ENCODE measurements around the gene BBS1. TPM values are rescaled to one million over a fixed set of nuclear protein-coding genes. Genes with fewer than 3 reads are reported as not detected.
"Not testable (repeated sequence)": the region's sequence is repeated elsewhere in the genome, so short reads cannot be mapped to it uniquely, and the experiment has no call there.

Gene BBS1
- total RNA-seq (10 to 100 TPM; 19.3 to 25.2 (median 21.4) TPM), polyA plus RNA-seq (12.4 TPM)
- long read RNA-seq, donor 1, transcript BBS1-201 (17 exons, 3,423 nt): major isoform, 23 of 52 reads
- long read RNA-seq, donor 1, partial matches to known transcripts: 17 of 52 reads
- long read RNA-seq, donor 1, other reads (novel, unspliced or antisense): 11 of 52 reads
- long read RNA-seq, donor 2, transcript BBS1-201 (17 exons, 3,423 nt): major isoform, 12 of 26 reads
- long read RNA-seq, donor 2, partial matches to known transcripts: 5 of 26 reads
- long read RNA-seq, donor 2, other reads (novel, unspliced or antisense): 5 of 26 reads
- long read RNA-seq, donor 3, transcript BBS1-201 (17 exons, 3,423 nt): major isoform, 26 of 65 reads
- long read RNA-seq, donor 3, partial matches to known transcripts: 33 of 65 reads
- long read RNA-seq, donor 3, other reads (novel, unspliced or antisense): 6 of 65 reads
- long read RNA-seq, donor 4, transcript BBS1-201 (17 exons, 3,423 nt): major isoform, 7 of 22 reads
- long read RNA-seq, donor 4, partial matches to known transcripts: 9 of 22 reads
- long read RNA-seq, donor 4, other reads (novel, unspliced or antisense): 5 of 22 reads

DNA sequence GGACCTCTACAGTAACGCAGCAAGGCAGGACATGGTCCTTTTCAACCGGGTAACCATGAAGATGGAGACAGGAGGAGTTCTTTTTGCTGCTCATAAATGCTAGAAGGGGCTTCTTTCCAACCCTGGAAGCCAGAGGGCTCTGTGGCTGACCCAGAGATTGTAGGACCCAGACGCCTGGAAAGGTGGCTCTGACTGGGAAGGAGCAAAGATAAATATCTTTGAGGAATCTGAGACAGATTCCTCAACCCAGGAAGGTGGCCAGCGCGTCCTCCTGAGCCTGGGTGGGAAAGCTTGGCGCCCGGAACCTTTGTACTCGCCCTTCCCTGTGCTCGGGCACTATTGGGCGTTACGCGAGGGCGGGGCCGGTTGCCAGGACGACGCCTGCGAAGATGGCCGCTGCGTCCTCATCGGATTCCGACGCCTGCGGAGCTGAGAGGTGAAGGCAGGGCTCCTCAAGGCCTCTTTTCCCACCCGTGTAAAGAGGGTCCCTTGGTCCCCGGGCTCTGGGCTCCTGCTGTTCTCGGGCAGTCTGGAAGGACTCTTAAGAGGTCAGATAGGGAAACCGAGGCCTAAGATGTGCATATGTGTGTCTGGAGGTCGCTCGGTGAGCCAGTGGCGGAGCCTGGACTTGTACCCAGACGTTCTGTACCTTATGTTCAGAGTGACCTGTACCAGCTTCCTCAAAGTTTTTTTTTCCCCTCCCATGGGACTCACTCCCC lies at the start of gene BBS1:
Gene BBS1, plus strand, starts transcription at position 365 of the 719 bp plus-strand sequence. Its CDS starts 25 bp downstream, at position 390.
- H3K4me3 ChIP-seq (ENCODE audit: low read length): peak within 1 kb of the TSS; percentile 73
- ATAC-seq: peak; percentile 97
- DNase-seq: peak; percentile 90 to 97 (median 95)
- H3K27ac ChIP-seq (ENCODE audit: low read length): peak within 1 kb of the TSS; percentile 75
- H3K4me1 ChIP-seq (ENCODE audit: control insufficient read depth, insufficient read depth, low read length): peaks cover 1% of the 10 kb centered on the region
- intact Hi-C loops (cut with DNase I): no loop called here
- under 1% methylated on average over 31 of the region's 31 CpGs for WGBS
- no peaks in the 10 kb centered on the region for H3K27me3 ChIP-seq (ENCODE audit: control insufficient read depth, insufficient read depth)
- H3K9me3 ChIP-seq (ENCODE audit: control insufficient read depth, low read length): no peaks in the 10 kb centered on the region

- ATAC-seq: no peak
- Histone ChIP-seq H3K27me3 (ENCODE audit: control insufficient read depth, insufficient read depth) (no peaks in the 10 kb centered on the region), H3K27ac (ENCODE audit: low read length) (no peak overlapping the region), H3K4me1 (ENCODE audit: control insufficient read depth, insufficient read depth, low read length) (no peaks in the 10 kb centered on the region), H3K9me3 (ENCODE audit: control insufficient read depth, low read length) (no peaks in the 10 kb centered on the region), H3K4me3 (ENCODE audit: low read length) (no peak overlapping the region)
- intact Hi-C loops (cut with DNase I): no loop called here
- no peak for DNase-seq
Measured at GRCh38 chr11:66462010-66462409, 48.4 kb upstream of the BBS1 start.

- H3K4me3 ChIP-seq (ENCODE audit: low read length): no peak overlapping the region
- no peak overlapping the region for H3K27ac ChIP-seq (ENCODE audit: low read length)
- WGBS: 85% methylated on average over 3 of the region's 3 CpGs
- H3K27me3 ChIP-seq (ENCODE audit: control insufficient read depth, insufficient read depth): no peaks in the 10 kb centered on the region
- H3K4me1 ChIP-seq (ENCODE audit: control insufficient read depth, insufficient read depth, low read length): peaks cover 3% of the 10 kb centered on the region
- ATAC-seq (no peak), DNase-seq (no peak)
- H3K9me3 ChIP-seq (ENCODE audit: control insufficient read depth, low read length): no peaks in the 10 kb centered on the region
- intact Hi-C loops (cut with DNase I): no loop called here
Measured at GRCh38 chr11:66462911-66463310, 47.5 kb upstream of the BBS1 start.

- H3K27me3 ChIP-seq (ENCODE audit: control insufficient read depth, insufficient read depth); H3K4me3 ChIP-seq (ENCODE audit: low read length); H3K27ac ChIP-seq (ENCODE audit: low read length); H3K4me1 ChIP-seq (ENCODE audit: control insufficient read depth, insufficient read depth, low read length); DNase-seq; ATAC-seq; intact Hi-C loops (cut with DNase I); H3K9me3 ChIP-seq (ENCODE audit: control insufficient read depth, low read length): not testable (repeated sequence)
- 88% methylated on average over 5 of the region's 5 CpGs for WGBS
Measured at GRCh38 chr11:66464116-66464515, 46.3 kb upstream of the BBS1 start.

DNA sequence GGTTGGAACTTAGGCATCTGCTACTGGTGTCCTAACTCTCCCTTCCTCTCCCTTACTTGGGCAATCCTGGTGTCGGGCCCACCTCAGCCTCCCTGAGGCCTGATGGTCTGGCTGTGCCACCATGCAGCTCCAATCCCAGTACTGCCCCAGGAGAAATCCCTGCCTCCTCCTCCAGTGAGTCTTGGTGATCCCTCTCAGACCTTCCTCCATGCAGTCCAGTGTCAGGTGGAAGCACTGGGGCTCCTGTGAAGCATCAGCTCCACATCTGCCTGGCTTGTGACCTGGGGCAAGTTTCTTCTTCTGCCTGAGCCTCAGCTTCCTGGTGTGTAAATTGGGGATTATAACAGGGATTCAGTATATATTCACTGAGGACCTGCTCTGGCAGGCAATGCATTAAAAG lies 45.5 kb upstream of the BBS1 start:
- ATAC-seq: no peak

DNA sequence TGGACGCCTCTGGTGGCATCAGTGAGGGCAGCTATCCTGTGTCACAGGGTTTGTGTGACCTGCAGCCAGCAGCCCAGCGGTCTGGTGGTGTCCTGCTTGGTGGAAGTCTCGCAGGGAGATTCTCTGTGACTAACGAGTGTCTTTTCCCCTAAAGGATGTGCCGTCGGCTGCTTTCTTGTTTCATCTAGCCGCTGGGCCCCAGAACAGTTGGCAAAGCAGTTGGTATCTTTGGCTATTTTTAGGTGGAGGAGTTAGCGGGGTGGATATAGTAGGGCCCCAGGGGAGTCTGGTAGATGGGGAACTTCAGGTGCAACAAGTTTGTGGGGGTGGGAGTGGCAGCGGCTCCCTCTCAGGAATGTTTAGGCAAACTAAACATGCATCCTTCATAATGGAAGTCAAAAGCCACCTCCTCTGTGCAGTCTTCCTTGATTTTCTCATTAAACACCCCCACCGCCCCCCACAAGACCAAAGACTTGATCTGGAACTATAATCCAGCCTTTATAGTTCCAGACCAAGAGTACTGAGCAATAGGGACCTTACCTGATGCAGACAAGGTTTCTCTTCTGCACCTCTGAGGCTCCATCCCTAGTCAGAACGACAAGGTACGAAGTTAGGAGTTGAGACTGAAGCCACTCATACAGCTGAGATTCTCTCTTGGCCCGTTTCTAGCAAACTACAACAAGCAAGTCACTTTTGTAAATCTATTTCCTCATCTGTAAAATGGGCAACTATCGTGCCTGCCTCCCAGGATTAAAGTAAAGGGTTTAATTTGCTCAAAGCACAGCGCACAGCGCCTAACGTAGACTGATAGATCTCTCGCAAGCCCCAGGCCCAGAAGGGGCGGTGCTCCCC lies 44.8 kb upstream of the BBS1 start:
- no peak for DNase-seq
- Histone ChIP-seq H3K4me3 (ENCODE audit: low read length) (peak overlapping the region; percentile 94), H3K27me3 (ENCODE audit: control insufficient read depth, insufficient read depth) (no peaks in the 10 kb centered on the region), H3K27ac (ENCODE audit: low read length) (no peak overlapping the region), H3K9me3 (ENCODE audit: control insufficient read depth, low read length) (no peaks in the 10 kb centered on the region), H3K4me1 (ENCODE audit: control insufficient read depth, insufficient read depth, low read length) (peaks cover 6% of the 10 kb centered on the region)
- intact Hi-C loops (cut with DNase I): no loop called here
- no peak for ATAC-seq
- WGBS: 37% methylated on average over 19 of the region's 19 CpGs

More for the DNA sequence above, 45.5 kb upstream of the BBS1 start:
- 93% methylated on average over 1 of the region's 1 CpG for WGBS
- H3K4me3 ChIP-seq (ENCODE audit: low read length): no peak overlapping the region
- no peak overlapping the region for H3K27ac ChIP-seq (ENCODE audit: low read length)
- intact Hi-C loops (cut with DNase I): no loop called here
- H3K27me3 ChIP-seq (ENCODE audit: control insufficient read depth, insufficient read depth): no peaks in the 10 kb centered on the region
- no peak for DNase-seq
- H3K9me3 ChIP-seq (ENCODE audit: control insufficient read depth, low read length): no peaks in the 10 kb centered on the region
- H3K4me1 ChIP-seq (ENCODE audit: control insufficient read depth, insufficient read depth, low read length): peaks cover 6% of the 10 kb centered on the region

GRCh38 chr11:66466225-66467033 lies 44.0 kb upstream of the BBS1 start, which contains the start of gene PELI3:
Gene PELI3, plus strand, starts transcription at chr11:66466905. Its CDS starts 1,224 bp downstream, at chr11:66468129.
- Histone ChIP-seq H3K27ac (ENCODE audit: low read length) (peak within 1 kb of the TSS; percentile 6), H3K27me3 (ENCODE audit: control insufficient read depth, insufficient read depth) (no peaks in the 10 kb centered on the region), H3K9me3 (ENCODE audit: control insufficient read depth, low read length) (no peaks in the 10 kb centered on the region), H3K4me3 (ENCODE audit: low read length) (peak within 1 kb of the TSS; percentile 94), H3K4me1 (ENCODE audit: control insufficient read depth, insufficient read depth, low read length) (peaks cover 6% of the 10 kb centered on the region)
- intact Hi-C loops (cut with DNase I): no loop called here
- ATAC-seq (peak; percentile 98), DNase-seq (peak; percentile 92 to 98 (median 97))
- 1% methylated on average over 63 of the region's 63 CpGs for WGBS

DNA sequence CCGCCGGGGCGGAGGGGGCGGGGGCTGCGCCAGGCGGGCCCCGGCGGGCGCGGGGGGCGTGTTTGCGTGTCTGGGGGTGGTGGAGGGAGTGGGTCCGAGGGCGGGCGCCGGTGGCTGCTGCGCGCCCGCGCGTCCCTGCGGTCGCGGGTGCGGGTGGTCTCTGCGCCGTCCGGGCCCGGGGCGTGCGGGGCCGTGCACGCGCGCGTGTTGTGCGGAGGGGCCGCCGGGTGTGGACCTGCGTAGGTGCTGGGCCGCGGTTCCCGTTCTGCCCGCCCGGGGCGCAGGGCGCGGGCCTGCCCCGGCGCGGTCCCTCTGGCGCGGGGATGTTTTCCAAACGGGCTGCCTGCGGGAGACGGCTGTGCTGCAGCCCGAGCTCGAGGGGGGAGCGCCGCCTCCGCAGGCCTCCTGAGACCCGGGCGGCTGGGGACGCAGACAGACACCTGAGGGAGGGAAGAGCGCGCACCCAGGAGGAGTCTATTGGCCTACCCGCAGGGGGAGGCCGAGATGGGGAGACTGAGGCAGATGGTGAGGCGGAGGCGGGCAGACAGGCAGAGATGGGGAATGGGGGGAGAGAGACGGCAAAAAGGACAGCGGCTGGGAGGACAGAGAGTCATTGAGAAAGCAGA lies 43.3 kb upstream of the BBS1 start:
- Histone ChIP-seq H3K4me1 (ENCODE audit: control insufficient read depth, insufficient read depth, low read length) (peaks cover 6% of the 10 kb centered on the region), H3K27ac (ENCODE audit: low read length) (no peak overlapping the region), H3K27me3 (ENCODE audit: control insufficient read depth, insufficient read depth) (no peaks in the 10 kb centered on the region), H3K9me3 (ENCODE audit: control insufficient read depth, low read length) (no peaks in the 10 kb centered on the region), H3K4me3 (ENCODE audit: low read length) (peak overlapping the region; percentile 94)
- intact Hi-C loops (cut with DNase I): no loop called here
- DNase-seq (peak in 2 of 3 donors; percentile 52 to 80), ATAC-seq (peak; percentile 9 to 17)
- 2% methylated on average over 71 of the region's 72 CpGs for WGBS

DNA sequence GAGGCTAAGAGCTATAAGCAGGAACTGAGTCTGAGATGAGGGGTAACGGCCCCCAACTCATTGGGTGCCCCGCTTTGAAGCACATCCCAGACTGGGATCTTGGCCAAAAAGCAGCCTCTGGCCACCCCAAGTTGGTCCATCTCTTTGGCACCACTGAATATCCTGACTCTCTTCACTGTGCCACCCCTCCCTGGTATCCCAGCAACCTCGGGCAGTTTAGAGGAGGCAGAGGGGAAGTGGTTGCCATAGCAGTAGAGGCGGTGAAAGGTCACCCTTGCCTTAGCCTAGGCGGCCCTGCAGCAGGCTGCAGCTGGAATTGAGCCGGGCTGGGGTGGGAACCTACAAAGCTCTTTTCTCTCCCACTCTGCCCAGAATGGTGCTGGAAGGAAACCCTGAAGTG lies 42.7 kb upstream of the BBS1 start:
- H3K27me3 ChIP-seq (ENCODE audit: control insufficient read depth, insufficient read depth): no peaks in the 10 kb centered on the region
- DNase-seq (peak; percentile 55 to 72 (median 71)), ATAC-seq (peak in 1 of 2 donors; percentile 50)
- H3K4me1 ChIP-seq (ENCODE audit: control insufficient read depth, insufficient read depth, low read length): peaks cover 6% of the 10 kb centered on the region
- H3K9me3 ChIP-seq (ENCODE audit: control insufficient read depth, low read length): no peaks in the 10 kb centered on the region
- H3K4me3 ChIP-seq (ENCODE audit: low read length): peak overlapping the region; percentile 94
- 49% methylated on average over 6 of the region's 6 CpGs for WGBS
- H3K27ac ChIP-seq (ENCODE audit: low read length): no peak overlapping the region
- intact Hi-C loops (cut with DNase I): no loop called here

Measured in right cardiac atrium (tissue), 5 donors.